Adrenal gland (tissue), 12 donors: Measurements from ENCODE around the gene ARHGAP20. TPM values are rescaled to one million over a fixed set of nuclear protein-coding genes. Genes with fewer than 3 reads are reported as not detected.

Source experiments
- DNase-seq, 7 donors: peaks; one replicate each; pipeline ENCODE4 v3.0.0-alpha.2; 2019 to 2020
- H3K27ac ChIP-seq, 5 donors: fragments of 200-600 bp; sonication (generic) in 4 of 5; 1 replicate in 3 of 5; 2 replicates in 2 of 5; pipeline versions ENCODE4 v1.5.1 to v1.8.0; 2016 to 2020; ENCODE audit warnings: mild to moderate bottlenecking in 1 of 5
- H3K27me3 ChIP-seq: fragments of 200-600 bp; 2 replicates; pipeline ENCODE4 v1.8.0; 2021
- H3K36me3 ChIP-seq, 2 donors: fragments of 200-600 bp; replicated peaks in 1 of 2; 1 replicate in 1 of 2; 2 replicates in 1 of 2; pipeline versions ENCODE4 v1.5.1 to v1.8.0; 2018 to 2022
- H3K4me1 ChIP-seq, 2 donors: fragments of 200-600 bp; replicated peaks in 1 of 2; 1 replicate in 1 of 2; 2 replicates in 1 of 2; pipeline versions ENCODE4 v1.5.1 to v1.8.0; 2018 to 2021
- H3K4me3 ChIP-seq, 4 donors: fragments of 200-600 bp; sonication (generic) in 3 of 4; one replicate each; pipeline ENCODE4 v1.5.1; 2016 to 2018
- H3K9me3 ChIP-seq, 3 donors: fragments of 200-600 bp; sonication (generic) in 1 of 3; replicated peaks in 1 of 3; 1 replicate in 2 of 3; 2 replicates in 1 of 3; pipeline versions ENCODE4 v1.5.1 to v1.8.0; 2016 to 2021
- CTCF ChIP-seq, 6 experiments: fragments of 450-650 bp in 4 of 6; fragments of 200-600 bp in 2 of 6; sonication (generic) in 1 of 6; IDR thresholded peaks; 1 replicate in 5 of 6; 2 replicates in 1 of 6; pipeline versions ENCODE4 v1.5.1 to v1.8.0; 2016 to 2021; ENCODE audit warnings: antibody characterized with exemption in 6 of 6, mild to moderate bottlenecking in 2 of 6, moderate library complexity in 1 of 6
- POLR2A ChIP-seq, 2 donors: fragments of 450-650 bp; IDR thresholded peaks; one replicate each; pipeline ENCODE4 v1.6.1; 2017; ENCODE audit warnings: antibody characterized with exemption in 2 of 2, mild to moderate bottlenecking in 2 of 2, moderate library complexity in 1 of 2
- WGBS, 4 donors: extraction: QIAGEN DNeasy Blood & Tissue Kit in 2 of 4; methylation state at CpG; one replicate each; pipeline versions ENCODE4 v1.1.5 to v1.1.7; 2013 to 2017; 5-methylcytosine and 5-hydroxymethylcytosine counted together
- intact Hi-C, 2 donors: fragments of 100-400 bp; cut with DNase I; formaldehyde crosslinking; loops; one replicate each; pipeline versions ENCODE4 v1.14.1 to v1.15.0; 2022 to 2023
- polyA plus RNA-seq, 3 donors: library from polyadenylated mRNA; stranded (reverse); fragments of 200-250 nt in 2 of 3; fragments of 350-450 nt in 1 of 3; fragmentation: Illumina TruSeq in 1 of 3; extraction: RNeasy Lipid Tissue Mini Kit (QIAGEN cat#74804) in 1 of 3; gene quantifications; one replicate each; pipeline ENCODE4 v1.2.3, GENCODE V29; 2013 to 2014
- total RNA-seq, 9 donors: library from RNA; depleted of rRNA in 4 of 9; stranded (reverse); fragments of >200 nt in 4 of 9; fragments of 120-200 nt in 1 of 9; fragmentation: NEBNext Ultra II Directional in 1 of 9; extraction: Animal tissue kit (Norgen Biotek cat#: 25700) in 1 of 9; gene quantifications; one replicate each; pipeline versions ENCODE4 v1.1.0 to v1.2.4, GENCODE V29; 2013 to 2023
- donor health status: healthy with polysubstance abuse.
- donor health status: Bipolar disorder and iron deficiency.
- donor health status: DM: yes; HTN: yes; CAD: no.
- donor health status: DM: no; HTN: no; CAD: no.
- donor health status: DM: no; HTN: no; CAD: no.
- donor health status: DM: yes; HTN: yes; CAD: no.

Gene ARHGAP20
- total and polyA plus RNA-seq, 12 donors = 0.84 to 8.2 (median 3.7) TPM

- Histone ChIP-seq H3K36me3 (no peaks in the 10 kb centered on the region), H3K4me1 (peaks cover 0 to 10% of the 10 kb centered on the region in 2 donors), H3K27me3 (no peaks in the 10 kb centered on the region), H3K4me3 (no peak overlapping the region), H3K27ac (no peak overlapping the region), H3K9me3 (peaks cover 0 to 3% (median 0%) of the 10 kb centered on the region in 3 donors)
- DNase-seq = no peak
- WGBS, 4 donors = 83 to 97% (median 92%) methylated on average over 1 of the region's 1 CpG
- intact Hi-C loops = no loop called here
- TF ChIP-seq POLR2A (IDR thresholded peaks at IDR 0.05) = no peak
- TF ChIP-seq CTCF (IDR thresholded peaks at IDR 0.05) = no peak
Observed at GRCh38 chr11:110527146-110527545, 185.1 kb downstream of the ARHGAP20 start.
